HEK293T (cell line): ENCODE results near the gene UBXN6.
A peak's percentile ranks its signal among the peaks of the same experiment; 100 is the strongest.

ENCODE experiments used
- CTCF ChIA-PET: fragments of 350-600 bp; formaldehyde crosslinking; extraction: SDS; loops from one replicate; lab custom pipeline; 2021; ENCODE audit warnings: antibody characterized with exemption, inconsistent platforms; lab: Yijun Ruan, JAX
- POLR2A ChIA-PET: fragments of 350-600 bp; formaldehyde crosslinking; extraction: SDS; loops from one replicate; lab custom pipeline; 2020; ENCODE audit warnings: antibody characterized with exemption, inconsistent platforms; lab: Yijun Ruan, JAX
- DNase-seq: peaks from one replicate; pipeline ENCODE4 v3.0.0; 2012; ENCODE audit warnings: mixed read lengths; ENCODE audit errors: extremely low spot score
- ARNT ChIP-seq: fragments of 450-650 bp; IDR thresholded peaks from 2 replicates; pipeline ENCODE4 v1.6.1; 2017; ENCODE audit warnings: mild to moderate bottlenecking
- BHLHE40 ChIP-seq: fragments of 450-650 bp; IDR thresholded peaks from 2 replicates; pipeline ENCODE4 v1.6.1; 2016; ENCODE audit warnings: mild to moderate bottlenecking, moderate library complexity, borderline replicate concordance
- CTBP1 ChIP-seq: fragments of 450-650 bp; IDR thresholded peaks from 2 replicates; pipeline ENCODE4 v1.6.1; 2016; ENCODE audit warnings: borderline replicate concordance
- ELF4 ChIP-seq: fragments of 450-650 bp; IDR thresholded peaks from 2 replicates; pipeline ENCODE4 v1.6.1; 2017; ENCODE audit warnings: antibody characterized with exemption
- FOXA1 ChIP-seq: fragments of 450-650 bp; IDR thresholded peaks from 2 replicates; pipeline ENCODE4 v1.6.1; 2016; ENCODE audit warnings: mild to moderate bottlenecking
- FOXK2 ChIP-seq: fragments of 450-650 bp; IDR thresholded peaks from 2 replicates; pipeline ENCODE4 v1.6.1; 2016; ENCODE audit warnings: mild to moderate bottlenecking
- FOXM1 ChIP-seq: fragments of 450-650 bp; IDR thresholded peaks from 2 replicates; pipeline ENCODE4 v1.6.1; 2017; ENCODE audit warnings: mild to moderate bottlenecking, borderline replicate concordance
- HDGF ChIP-seq: fragments of 450-650 bp; IDR thresholded peaks from 2 replicates; pipeline ENCODE4 v1.6.1; 2017; ENCODE audit warnings: antibody characterized with exemption, borderline replicate concordance
- L3MBTL2 ChIP-seq: fragments of 450-650 bp; conservative IDR thresholded peaks from 2 replicates; pipeline ENCODE4 v1.6.1; 2016; ENCODE audit warnings: mild to moderate bottlenecking
- LEF1 ChIP-seq: fragments of 450-650 bp; IDR thresholded peaks from 2 replicates; pipeline ENCODE4 v1.6.1; 2017; ENCODE audit warnings: mild to moderate bottlenecking, borderline replicate concordance
- NFRKB ChIP-seq: fragments of 450-650 bp; IDR thresholded peaks from 2 replicates; pipeline ENCODE4 v1.6.1; 2016; ENCODE audit warnings: mild to moderate bottlenecking, moderate library complexity
- SP1 ChIP-seq: fragments of 450-650 bp; IDR thresholded peaks from 2 replicates; pipeline ENCODE4 v1.6.1; 2017
- SUZ12 ChIP-seq: fragments of 450-650 bp; IDR thresholded peaks from 2 replicates; pipeline ENCODE4 v1.6.1; 2016; ENCODE audit warnings: mild to moderate bottlenecking
- TARDBP ChIP-seq: fragments of 450-650 bp; IDR thresholded peaks from 2 replicates; pipeline ENCODE4 v1.6.1; 2016
- ZNF384 ChIP-seq: fragments of 450-650 bp; IDR thresholded peaks from 2 replicates; pipeline ENCODE4 v1.6.1; 2016
- TF ChIP-seq, protein P1 (sequence below): fragments of 450-650 bp; IDR thresholded peaks from 2 replicates; pipeline ENCODE4 v1.6.1; 2016

UBXN6 gene

DNA sequence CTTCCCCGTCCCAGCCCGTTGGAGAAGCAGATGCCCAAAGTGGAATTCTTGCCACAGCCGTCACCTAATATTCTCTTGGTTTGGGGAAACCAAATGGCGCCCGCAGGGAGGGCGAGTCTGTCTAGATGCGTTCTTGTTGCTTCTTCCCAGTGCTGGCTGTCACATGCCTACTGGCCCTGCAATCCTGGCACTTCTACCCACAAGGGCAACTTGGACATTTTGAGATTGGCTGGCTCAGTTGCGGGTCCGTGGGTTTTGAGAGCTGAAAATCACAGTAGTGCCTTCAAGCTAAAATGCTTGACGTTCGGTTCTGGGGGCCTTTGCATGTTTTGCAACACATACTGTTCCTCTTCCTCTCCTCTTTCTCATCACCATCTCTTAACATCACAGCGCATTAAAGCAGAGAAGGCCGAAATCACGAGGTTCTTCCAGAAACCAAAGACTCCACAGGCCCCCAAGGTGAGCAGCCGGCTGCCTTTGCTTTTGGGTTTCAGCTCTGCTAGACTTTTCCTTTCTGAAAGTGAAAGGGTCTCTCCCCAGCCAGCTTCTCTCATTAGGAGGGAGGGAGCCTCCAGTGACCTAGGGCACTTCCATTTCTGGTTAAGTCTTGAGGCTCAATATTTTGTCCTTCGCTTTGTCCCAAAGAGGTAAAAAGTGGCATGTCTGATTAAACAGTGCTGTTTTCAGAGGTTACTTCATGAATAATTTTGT is 34.0 kb downstream of the UBXN6 start:
- TF ChIP-seq CTBP1 (no peak), FOXK2 (no peak), SUZ12 (no peak), BHLHE40 (no peak), L3MBTL2 (no peak), HDGF (no peak), LEF1 (no peak), FOXA1 (no peak), NFRKB (no peak), ELF4 (no peak), ZNF384 (no peak)
- ChIA-PET CTCF (no interaction called here), POLR2A (no interaction called here)
- no peak for DNase-seq

DNA sequence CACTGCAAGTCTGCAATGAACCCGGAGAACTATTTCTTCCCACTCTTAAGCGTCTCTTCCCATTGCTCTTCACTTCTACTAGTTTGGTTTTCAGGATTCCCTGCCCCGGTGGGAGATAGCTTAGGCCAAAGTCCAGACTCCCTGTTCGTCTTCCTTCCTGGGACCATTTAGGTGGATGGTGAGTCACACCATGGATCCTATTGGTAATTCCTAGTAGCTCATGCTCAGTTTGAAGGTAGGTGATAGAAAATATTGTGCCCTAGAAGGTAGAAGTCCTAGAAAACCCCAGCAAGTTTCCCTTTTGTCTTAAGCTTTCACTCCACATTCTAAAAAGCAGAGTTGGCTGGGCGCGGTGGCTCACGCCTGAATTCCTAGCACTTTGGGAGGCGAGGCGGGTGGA is 41.3 kb downstream of the UBXN6 start:
- TF ChIP-seq CTBP1 = no peak
- no peak for DNase-seq
- ChIA-PET CTCF (interaction anchor here (1.3 kb wide), 1 partner anchor 150 kb away, joined by 5 read pairs; no protein-coding TSS in a partner anchor), POLR2A (interaction anchor here (1.0 to 1.7 kb wide), 2 partner anchors 14 to 55 kb away, joined by 3 read pairs; no protein-coding TSS in a partner anchor)

- no peak for DNase-seq
- TF ChIP-seq ELF4 (no peak), LEF1 (no peak), ARNT (no peak), SUZ12 (no peak), BHLHE40 (no peak), ZNF384 (no peak), CTBP1 (no peak), HDGF (no peak), FOXM1 (no peak)
- ChIA-PET POLR2A (interaction anchor here (3.0 kb wide), 1 partner anchor 13 kb away, joined by 20 read pairs; the partner anchor contains the start of gene CHAF1A), CTCF (no interaction called here)
Measured at GRCh38 chr19:4415352-4415751, 42.2 kb downstream of the UBXN6 start.

DNA sequence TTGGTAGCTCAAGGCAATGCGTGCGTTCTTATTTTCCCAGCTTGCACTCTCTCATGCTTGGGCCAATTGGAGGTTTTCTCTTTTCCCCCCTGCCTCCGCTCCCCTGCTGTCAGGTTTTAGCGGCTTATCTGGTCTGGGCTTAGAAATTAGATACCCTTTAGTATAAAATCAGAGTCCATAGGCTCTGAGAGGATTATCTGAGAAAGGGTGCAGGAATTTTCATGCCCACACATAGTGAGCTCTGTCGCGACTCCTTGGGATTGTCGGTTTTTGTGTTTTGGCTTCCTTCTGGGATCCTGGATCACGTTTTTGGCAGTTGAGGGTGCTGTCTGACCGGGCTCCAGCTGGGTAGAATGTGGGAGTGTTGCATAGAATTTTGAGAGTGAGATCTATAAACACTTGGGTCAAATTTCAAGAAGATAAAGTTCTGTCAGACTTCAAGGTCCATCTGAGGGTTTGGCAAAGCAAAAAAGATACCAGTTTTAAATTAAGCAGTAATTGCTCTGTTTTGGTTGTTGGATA is 42.7 kb downstream of the UBXN6 start:
- POLR2A ChIA-PET = interaction anchor here (2.1 to 3.0 kb wide), 2 partner anchors 11 to 13 kb away, joined by 6 to 20 read pairs; partner anchors contain the start of gene CHAF1A

DNA sequence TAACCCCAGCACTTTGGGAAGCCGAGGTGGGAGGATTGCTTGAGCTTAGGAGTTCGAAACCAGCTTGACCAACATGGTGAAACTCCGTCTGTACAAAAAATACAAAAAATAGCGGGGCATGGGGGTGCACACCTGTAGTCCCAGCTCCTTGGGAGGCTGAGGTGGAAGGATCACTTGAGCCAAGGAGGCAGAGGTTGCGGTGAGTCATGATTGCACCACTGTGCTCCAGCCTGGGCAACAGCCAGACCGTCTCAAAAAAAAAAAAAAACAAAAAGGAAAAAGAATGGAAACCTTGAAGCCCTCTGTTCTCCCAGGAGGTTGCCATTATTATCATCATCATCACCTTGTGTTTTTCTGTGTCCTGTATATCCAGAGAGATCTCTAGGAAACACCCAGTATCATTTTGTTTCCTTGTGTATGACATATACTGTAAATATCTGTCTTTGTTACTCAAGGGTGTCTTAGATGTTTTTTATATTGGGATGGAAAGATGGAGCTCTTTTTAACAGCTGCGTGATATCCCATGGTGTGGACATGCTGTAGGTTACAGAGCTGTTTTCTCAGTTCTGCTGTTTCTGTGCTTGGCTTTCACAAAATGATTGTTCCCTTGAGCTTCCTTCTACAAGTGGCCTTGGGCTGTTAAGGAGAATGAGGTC is 43.3 kb downstream of the UBXN6 start:
- POLR2A ChIA-PET = interaction anchor here (2.1 to 3.0 kb wide), 2 partner anchors 10 to 12 kb away, joined by 6 to 20 read pairs; partner anchors contain the start of gene CHAF1A
- TF ChIP-seq LEF1 = no peak
- TF ChIP-seq ZNF384 = peak; percentile 65
- CTCF ChIA-PET = no interaction called here
- no peak for DNase-seq

More for the DNA sequence above, 42.7 kb downstream of the UBXN6 start:
- peak; percentile 59 for DNase-seq
- CTCF ChIA-PET = no interaction called here
- TF ChIP-seq FOXK2 = no peak
- TF ChIP-seq NFRKB = no peak
- TF ChIP-seq SUZ12 = no peak
- no peak for TF ChIP-seq BHLHE40
- no peak for TF ChIP-seq LEF1
- TF ChIP-seq TARDBP = no peak
- no peak for TF ChIP-seq FOXA1
- TF ChIP-seq, protein P1, sequence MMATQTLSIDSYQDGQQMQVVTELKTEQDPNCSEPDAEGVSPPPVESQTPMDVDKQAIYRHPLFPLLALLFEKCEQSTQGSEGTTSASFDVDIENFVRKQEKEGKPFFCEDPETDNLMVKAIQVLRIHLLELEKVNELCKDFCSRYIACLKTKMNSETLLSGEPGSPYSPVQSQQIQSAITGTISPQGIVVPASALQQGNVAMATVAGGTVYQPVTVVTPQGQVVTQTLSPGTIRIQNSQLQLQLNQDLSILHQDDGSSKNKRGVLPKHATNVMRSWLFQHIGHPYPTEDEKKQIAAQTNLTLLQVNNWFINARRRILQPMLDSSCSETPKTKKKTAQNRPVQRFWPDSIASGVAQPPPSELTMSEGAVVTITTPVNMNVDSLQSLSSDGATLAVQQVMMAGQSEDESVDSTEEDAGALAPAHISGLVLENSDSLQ = no peak
- no peak for TF ChIP-seq ELF4
- TF ChIP-seq HDGF = no peak
- TF ChIP-seq ZNF384 = no peak
- TF ChIP-seq FOXM1 = no peak
- TF ChIP-seq CTBP1 = no peak
- TF ChIP-seq SP1 = no peak

DNA sequence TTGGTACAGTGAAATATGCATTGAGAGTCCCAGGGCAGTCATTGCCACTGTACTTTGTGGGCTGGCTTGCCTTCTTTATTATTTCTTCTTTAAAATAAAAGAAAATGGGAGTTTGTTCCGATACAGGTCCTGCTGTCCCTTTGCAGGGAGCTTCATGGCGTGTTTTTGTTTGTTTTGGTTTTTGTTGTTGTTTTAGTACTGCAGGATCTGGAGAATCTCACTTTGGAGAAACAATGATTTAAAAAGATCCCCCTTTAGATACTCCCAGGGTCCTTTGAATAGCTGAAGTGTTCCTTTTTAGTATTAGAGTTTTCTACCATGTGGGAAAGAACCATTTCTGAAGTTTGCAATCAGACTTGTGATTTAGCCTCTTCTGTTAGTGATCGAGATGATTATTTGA is 44.0 kb downstream of the UBXN6 start:
- ChIA-PET POLR2A (interaction anchor here (2.1 to 3.0 kb wide), 2 partner anchors 9 to 12 kb away, joined by 6 to 20 read pairs; partner anchors contain the start of gene CHAF1A), CTCF (no interaction called here)
- no peak for DNase-seq
- TF ChIP-seq HDGF = no peak
- TF ChIP-seq ZNF384 = no peak
- TF ChIP-seq TARDBP = no peak
- no peak for TF ChIP-seq CTBP1
- no peak for TF ChIP-seq FOXK2
- TF ChIP-seq LEF1 = no peak
- TF ChIP-seq ELF4 = no peak
- TF ChIP-seq L3MBTL2 = no peak
